Suppressor macrophage treated with lipopolysaccharide for 4 hours (primary cell): ENCODE results near the gene IL13RA1.
"Not testable (repeated sequence)": the region's sequence is repeated elsewhere in the genome, so short reads cannot be mapped to it uniquely, and the experiment has no call there.

ENCODE experiments used
- DNase-seq: peaks from one replicate; pipeline ENCODE4 v3.0.0-alpha.2; 2020

Gene IL13RA1

DNA sequence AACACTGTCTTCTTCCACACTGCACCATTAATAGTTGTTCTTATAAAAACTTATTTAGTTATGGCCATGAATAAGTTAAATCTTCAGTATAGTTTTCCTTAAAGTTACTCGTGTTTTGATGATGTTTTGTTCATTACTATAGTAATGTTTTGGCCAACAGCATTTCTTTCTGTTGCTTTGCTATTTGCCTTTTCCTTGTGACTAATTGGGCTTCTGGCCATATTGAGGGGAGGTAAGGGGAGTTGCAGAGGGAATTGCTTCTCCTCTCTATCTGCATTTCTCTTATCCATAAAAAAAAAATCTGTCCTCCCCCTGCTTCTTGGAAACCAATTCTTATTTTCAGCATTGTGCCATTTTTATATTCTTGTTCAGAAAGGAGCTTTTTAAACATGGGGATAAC lies 53.5 kb downstream of the IL13RA1 start:
- no peak for DNase-seq

DNA sequence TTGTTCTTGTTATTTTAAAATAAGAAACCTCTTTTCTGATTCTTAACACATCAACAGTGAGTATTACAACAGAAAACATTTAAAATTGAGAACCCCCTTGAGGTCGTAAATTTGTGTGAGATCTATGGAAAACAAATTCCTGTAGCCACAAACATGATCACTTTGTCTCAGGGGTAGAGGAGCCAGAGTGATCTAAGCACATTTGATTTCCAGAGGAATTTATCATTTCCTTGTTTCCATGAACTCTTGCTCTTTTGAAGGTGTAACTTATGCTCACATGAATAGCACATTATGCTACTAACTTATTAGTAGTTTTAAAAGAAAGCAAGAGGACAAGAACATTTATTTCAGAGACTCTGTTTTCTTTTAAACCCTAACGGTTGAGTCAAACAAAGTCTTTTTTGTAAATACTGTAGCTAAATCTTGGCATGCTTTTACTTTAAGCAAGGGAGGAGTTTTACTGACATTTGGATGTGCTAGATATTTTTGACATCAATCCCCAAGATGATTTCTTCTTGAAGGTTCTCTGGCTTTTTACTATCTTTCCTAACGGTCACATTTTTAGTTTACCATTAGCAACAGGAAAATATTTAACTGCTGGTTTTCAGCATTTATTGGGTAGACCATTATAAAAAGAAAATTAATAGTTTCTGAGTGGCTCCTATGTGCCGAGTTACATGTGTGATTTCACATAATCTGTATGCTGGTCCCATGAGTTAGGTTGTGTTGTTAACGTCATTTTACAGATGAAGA lies 68.3 kb downstream of the IL13RA1 start:
- no peak for DNase-seq

DNA sequence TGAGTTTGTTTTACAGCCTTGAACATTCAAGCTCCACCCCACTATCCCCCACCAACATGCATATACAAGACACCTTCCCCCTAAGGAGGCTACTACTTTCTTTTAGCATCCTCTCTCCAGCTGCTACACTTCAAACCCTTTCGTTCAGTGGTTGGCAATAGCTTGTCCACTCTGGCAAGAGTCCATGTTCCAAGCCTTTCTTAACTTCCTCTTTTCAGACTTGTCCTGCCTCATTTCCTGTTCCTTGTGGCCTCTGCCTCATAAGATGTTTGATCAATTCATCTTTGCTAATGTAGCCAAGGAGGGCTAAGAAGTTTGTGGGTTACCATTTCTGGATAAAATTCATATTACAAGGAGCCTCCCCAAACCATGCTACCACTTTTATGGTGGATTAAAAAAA lies 75.5 kb downstream of the IL13RA1 start:
- DNase-seq, result peak; percentile 68

DNA sequence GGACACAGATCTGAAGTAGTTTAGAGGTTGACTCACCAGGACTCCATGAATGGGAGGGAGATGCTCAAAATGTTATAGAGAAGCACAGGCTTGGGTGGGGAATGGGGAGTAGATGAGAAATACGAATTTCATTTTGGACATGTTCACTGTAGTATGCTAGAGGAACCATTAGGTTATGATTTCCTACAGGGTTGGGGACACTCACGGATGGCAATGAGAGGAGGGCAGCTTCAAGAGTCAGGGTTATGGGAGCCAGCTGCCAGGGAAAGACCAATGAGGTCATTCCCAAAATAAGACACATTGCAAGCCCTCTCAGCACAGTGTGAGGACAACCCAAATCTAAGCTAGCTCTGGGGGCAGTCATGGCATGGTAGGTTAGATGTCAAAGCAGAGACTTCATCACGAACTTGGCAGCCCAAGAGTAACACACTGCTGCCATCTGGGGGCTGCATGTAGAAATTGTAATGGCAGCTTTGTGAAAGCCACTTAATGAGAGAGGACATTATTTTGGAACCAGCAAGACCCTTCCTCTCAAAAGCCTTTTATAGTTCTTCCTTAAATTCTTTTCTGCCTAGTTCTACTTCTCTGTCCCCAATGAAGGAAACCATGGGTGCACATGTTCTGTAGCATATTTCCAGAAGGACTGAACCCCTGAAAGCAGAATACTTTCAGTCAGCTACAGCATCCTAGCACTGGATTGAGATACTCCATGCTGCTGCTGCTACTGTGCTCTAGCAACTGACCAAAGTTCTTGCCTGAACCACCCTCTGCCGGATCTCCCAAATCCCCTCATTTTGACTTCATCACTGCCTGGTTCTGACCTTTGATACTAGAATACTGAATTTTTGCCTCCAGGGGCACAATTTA lies 80.0 kb downstream of the IL13RA1 start:
- peak; percentile 49 for DNase-seq

DNA sequence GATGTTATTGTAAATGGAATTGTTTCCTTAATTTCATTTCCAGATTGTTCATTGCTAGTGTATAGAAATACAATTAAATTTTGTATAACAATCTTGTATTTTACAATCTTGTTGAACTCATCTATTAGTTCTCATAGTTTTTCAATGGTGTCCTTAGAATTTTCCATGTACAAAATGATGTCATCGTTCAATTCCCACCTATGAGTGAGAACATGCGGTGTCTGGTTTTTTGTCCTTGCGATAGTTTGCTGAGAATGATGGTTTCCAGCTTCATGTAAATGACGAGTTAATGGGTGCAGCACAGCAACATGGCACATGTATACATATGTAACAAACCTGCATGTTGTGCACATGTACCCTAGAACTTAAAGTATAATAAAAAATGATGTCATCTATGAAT lies 89.9 kb downstream of the IL13RA1 start:
- DNase-seq, result not testable (repeated sequence)

DNA sequence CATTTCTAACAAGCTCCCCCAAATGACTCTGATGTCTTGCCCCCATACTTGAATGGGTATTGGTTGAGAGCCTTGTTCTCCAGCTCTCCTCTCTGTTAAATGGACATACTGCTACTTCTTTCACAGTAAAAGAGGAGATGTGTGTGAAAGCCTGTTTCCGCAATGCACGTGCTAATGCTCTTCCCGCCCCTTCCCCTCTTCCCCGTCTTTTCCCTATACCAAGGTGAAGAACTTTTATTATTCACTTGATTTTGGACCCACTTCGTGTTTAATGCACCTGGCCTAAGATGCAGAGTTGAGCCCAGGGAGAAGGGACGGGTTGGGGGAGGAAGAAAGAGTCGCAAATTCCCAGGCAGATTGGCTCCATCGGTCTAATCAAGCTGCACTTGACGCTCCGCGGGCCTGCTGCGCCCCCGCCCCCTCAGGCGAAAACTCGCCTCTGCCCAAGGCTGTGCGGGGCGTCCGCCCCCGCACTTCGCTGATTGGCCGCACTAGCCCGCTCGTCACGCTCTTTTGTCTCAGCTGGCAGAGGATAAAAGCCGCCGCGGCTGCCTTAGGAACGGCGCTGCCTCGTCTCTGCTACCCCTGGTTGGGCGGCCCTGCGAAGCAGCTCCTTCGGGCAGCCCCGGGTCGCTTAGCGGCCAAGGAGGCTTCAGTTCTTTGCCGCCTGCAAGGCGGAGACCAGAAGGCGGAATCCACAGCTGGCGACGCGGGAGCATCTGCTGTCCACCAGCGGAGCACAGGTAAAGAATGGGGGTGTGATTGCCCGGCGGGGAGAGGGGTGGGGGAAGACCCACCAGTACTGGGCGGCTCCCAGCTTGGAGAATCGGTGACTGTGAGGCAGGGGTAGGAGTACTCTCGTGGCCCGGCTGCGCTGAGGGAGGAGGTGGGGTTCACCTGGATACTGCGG lies 96.1 kb downstream of the IL13RA1 start, which contains the start of gene ZCCHC12:
ZCCHC12 (plus strand) TSS at position 562 of the 910 bp plus-strand sequence. CDS start 1,421 bp downstream, outside the sequence.
- DNase-seq, result peak; percentile 8

DNA sequence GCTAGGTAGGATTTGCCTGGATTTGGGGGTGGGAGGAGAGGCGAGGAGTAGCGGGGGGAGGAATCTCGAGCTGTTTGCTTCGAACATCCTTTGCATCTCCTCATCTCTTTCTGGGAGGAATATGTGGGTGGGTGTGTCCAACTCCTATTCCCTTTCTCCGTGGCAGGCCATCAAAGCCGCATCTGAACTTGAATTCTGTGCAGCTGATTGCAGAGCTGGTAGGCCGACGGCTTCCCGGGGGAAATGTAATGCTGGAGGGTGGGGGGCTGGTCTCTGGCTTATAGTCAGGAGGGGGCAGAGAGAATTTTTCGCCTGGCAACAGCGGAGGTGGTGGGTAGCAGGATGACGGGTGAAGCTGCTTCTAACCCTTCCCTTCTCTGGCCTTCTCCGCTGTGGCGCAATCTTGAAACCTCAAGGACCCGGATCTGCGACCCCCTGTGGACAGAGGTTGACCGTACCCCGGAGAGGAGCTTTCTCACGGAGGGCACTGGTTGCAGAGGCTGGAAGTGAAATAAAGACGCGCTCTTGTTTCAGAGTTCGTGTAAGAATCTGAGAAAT lies 96.8 kb downstream of the IL13RA1 start:
- no peak for DNase-seq

DNA sequence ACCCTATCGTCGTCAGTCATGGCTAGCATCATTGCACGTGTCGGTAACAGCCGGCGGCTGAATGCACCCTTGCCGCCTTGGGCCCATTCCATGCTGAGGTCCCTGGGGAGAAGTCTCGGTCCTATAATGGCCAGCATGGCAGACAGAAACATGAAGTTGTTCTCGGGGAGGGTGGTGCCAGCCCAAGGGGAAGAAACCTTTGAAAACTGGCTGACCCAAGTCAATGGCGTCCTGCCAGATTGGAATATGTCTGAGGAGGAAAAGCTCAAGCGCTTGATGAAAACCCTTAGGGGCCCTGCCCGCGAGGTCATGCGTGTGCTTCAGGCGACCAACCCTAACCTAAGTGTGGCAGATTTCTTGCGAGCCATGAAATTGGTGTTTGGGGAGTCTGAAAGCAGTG lies 97.8 kb downstream of the IL13RA1 start:
- DNase-seq, result no peak

DNA sequence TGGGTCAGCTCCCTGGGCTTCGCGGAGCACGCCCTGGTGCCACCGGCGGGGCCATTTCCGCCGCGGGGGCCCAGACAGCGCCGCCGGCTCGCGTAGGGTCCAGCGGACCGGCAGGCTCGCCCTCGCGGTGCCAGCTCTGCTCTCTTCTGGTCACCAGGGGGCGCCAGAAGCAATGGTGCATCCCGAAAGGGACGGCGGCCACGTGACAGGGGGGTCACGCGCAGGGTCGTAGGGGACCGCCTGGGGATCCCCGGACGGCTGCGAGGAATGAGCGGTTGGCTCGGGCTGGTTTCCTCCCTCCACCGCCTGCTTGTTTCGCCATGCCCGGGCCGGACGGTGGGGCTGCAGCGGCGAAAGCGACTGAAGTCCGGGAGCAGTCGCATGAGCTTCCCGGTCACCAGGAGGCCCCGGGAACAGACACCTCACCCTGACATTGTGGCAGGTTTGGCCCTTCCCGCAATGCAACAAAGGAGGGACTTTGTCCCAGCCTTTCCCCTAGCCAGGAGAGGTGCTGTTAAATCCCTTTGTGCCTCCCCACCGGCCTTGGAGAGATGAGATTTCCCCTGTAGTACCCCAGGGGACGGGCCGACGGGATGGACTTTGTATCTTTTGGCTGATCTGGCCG lies 112.0 kb downstream of the IL13RA1 start:
- peak; percentile 84 for DNase-seq
